Mesothelial cell of epicardium (in vitro differentiated cells): Measurements from ENCODE around the gene DPP7. TPM values are rescaled to one million over a fixed set of nuclear protein-coding genes. Genes with fewer than 3 reads are reported as not detected.

ENCODE experiments used
- DNase-seq, 2 experiments: peaks; one replicate each; pipeline ENCODE4 v3.0.0; 2021; ENCODE audit warnings: low spot score in 2 of 2; ENCODE audit not compliant: unreplicated experiment in 2 of 2
- H3K27ac Mint-ChIP-seq: 2 replicates; pipeline ENCODE4 v1.8.0; 2021; ENCODE audit warnings: mixed read lengths
- H3K27me3 Mint-ChIP-seq: 2 replicates; pipeline ENCODE4 v1.8.0; 2021; ENCODE audit warnings: low read depth, mixed read lengths
- H3K36me3 Mint-ChIP-seq: 2 replicates; pipeline ENCODE4 v1.8.0; 2021; ENCODE audit warnings: mixed read lengths
- H3K4me1 Mint-ChIP-seq: 2 replicates; pipeline ENCODE4 v1.8.0; 2021; ENCODE audit warnings: mixed read lengths
- H3K4me3 Mint-ChIP-seq: 2 replicates; pipeline ENCODE4 v1.8.0; 2021; ENCODE audit warnings: mild to moderate bottlenecking, moderate library complexity, mixed read lengths
- H3K9me3 Mint-ChIP-seq: 2 replicates; pipeline ENCODE4 v1.8.0; 2021; ENCODE audit warnings: mixed read lengths
- CTCF ChIP-seq: fragments of 200-600 bp; sonication (generic); IDR thresholded peaks from one replicate; pipeline ENCODE4 v1.5.0; 2021; ENCODE audit warnings: antibody characterized with exemption; ENCODE audit not compliant: unreplicated experiment
- total RNA-seq: library from RNA; stranded (reverse); gene quantifications from 3 replicates; pipeline ENCODE4 v1.2.1, GENCODE V29; 2021

DPP7 gene
- 149 to 159 TPM (median 157 TPM) in 3 replicates for total RNA-seq

DNA sequence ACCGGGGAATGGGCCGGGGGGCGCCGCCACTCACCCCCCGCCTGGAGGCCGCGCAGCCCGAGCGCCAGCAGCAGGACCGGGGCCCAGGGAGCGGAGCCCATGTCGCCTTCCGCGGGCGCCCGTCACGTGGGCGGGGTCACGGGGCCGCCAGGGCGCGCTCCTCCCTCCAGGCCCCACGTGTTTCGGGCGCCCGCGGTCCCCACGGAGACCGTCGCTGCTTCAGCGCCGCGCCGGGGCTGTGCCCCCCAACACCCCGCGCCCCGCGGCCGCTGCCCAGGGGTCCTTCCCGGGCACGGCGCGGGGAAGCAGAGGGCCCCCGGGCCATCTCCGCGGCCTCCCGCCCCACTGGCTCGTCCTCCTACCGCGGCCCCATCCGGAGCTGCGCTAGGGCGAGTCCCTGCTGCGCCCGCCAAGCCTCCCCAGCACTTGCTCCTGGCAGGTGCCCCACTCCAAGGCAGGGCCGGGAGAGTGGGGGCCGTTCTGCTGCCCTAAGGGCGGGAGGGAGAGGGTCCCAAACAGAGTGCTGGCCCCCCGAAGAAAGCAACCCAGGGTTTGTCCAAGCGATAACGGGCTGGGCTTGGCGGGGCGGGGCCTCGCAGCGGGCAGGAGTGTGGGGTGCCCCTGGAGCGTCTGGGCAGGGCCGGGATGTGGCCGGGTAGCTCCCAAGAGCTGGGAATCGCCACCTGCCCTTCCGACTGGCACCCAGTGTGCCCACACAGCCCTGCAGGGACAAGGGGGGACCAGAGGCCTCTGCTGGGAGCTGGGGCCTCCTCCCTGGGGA, at the start of gene DPP7:
Gene DPP7 (minus strand): TSS at position 121 of the 781 bp plus-strand sequence. CDS start 20 bp downstream, at position 101.
- H3K4me3 Mint-ChIP-seq = peak within 1 kb of the TSS; percentile 58

GRCh38 chr9:137163805-137164204, 49.3 kb upstream of the DPP7 start:
- H3K4me1 Mint-ChIP-seq = peaks cover 5% of the 10 kb centered on the region
- H3K27ac Mint-ChIP-seq = no peak overlapping the region
- no peaks in the 10 kb centered on the region for H3K9me3 Mint-ChIP-seq
- H3K27me3 Mint-ChIP-seq = peaks cover 86% of the 10 kb centered on the region
- no peak for TF ChIP-seq CTCF
- DNase-seq = no peak
- no peaks in the 10 kb centered on the region for H3K36me3 Mint-ChIP-seq
- no peak overlapping the region for H3K4me3 Mint-ChIP-seq

More for the DNA sequence above, at the start of gene DPP7:
- TF ChIP-seq CTCF = no peak
- DNase-seq = peak; percentile 26 to 54
- Mint-ChIP-seq H3K27ac (no peak within 1 kb of the TSS), H3K27me3 (no peaks in the 10 kb centered on the region), H3K9me3 (no peaks in the 10 kb centered on the region), H3K36me3 (peaks cover 3% of the 10 kb centered on the region), H3K4me1 (peaks cover 14% of the 10 kb centered on the region)

DNA sequence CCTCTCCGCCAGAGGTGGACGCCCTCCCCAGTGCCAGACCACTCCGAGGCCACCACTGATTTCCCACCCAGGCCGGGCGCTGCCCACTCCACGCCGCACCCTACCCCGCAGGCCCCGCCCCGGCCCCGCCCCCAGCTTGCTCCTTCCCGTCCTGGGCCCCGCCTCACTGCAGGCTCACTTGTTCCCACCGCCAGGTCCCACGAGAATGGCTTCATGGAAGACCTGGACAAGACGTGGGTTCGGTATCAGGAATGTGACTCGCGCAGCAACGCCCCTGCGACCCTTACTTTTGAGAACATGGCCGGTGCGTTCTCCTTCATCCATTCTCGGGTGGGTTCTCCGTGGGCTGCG, 48.8 kb upstream of the DPP7 start:
- H3K27me3 Mint-ChIP-seq = peaks cover 88% of the 10 kb centered on the region
- no peak for DNase-seq
- H3K4me3 Mint-ChIP-seq = peak overlapping the region; percentile 52
- H3K4me1 Mint-ChIP-seq = peaks cover 5% of the 10 kb centered on the region
- TF ChIP-seq CTCF = no peak
- no peak overlapping the region for H3K27ac Mint-ChIP-seq
- no peaks in the 10 kb centered on the region for H3K9me3 Mint-ChIP-seq
- no peaks in the 10 kb centered on the region for H3K36me3 Mint-ChIP-seq

DNA sequence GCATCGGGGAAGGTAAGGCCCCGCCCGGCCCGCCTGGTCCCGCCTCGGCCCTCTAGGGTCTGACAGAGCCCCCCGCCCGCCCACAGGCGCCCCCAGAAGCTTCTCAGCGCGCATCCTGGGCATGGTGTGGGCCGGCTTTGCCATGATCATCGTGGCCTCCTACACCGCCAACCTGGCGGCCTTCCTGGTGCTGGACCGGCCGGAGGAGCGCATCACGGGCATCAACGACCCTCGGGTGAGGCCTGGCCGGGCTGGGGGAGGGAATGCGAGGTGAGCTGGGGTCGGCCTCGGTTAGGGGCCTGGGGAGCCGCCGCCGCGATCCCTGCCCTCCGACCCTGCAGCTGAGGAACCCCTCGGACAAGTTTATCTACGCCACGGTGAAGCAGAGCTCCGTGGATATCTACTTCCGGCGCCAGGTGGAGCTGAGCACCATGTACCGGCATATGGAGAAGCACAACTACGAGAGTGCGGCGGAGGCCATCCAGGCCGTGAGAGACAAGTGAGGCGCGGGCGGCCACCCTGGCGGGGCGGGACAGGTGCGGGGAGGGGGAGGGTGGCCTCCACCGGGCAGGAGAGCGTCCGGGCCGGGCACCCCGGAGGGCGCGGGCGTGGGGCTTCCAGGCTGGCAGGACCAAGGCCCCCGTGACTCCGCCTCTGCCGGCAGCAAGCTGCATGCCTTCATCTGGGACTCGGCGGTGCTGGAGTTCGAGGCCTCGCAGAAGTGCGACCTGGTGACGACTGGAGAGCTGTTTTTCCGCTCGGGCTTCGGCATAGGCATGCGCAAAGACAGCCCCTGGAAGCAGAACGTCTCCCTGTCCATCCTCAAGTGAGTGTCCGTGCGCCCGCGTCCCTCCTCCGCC, 48.2 kb upstream of the DPP7 start:
- no peak for TF ChIP-seq CTCF
- H3K27ac Mint-ChIP-seq = no peak overlapping the region
- H3K9me3 Mint-ChIP-seq = no peaks in the 10 kb centered on the region
- H3K4me3 Mint-ChIP-seq = peak overlapping the region; percentile 52
- peak in 1 of 2 experiments; percentile 53 for DNase-seq
- peaks cover 90% of the 10 kb centered on the region for H3K27me3 Mint-ChIP-seq
- no peaks in the 10 kb centered on the region for H3K36me3 Mint-ChIP-seq
- H3K4me1 Mint-ChIP-seq = peaks cover 5% of the 10 kb centered on the region

DNA sequence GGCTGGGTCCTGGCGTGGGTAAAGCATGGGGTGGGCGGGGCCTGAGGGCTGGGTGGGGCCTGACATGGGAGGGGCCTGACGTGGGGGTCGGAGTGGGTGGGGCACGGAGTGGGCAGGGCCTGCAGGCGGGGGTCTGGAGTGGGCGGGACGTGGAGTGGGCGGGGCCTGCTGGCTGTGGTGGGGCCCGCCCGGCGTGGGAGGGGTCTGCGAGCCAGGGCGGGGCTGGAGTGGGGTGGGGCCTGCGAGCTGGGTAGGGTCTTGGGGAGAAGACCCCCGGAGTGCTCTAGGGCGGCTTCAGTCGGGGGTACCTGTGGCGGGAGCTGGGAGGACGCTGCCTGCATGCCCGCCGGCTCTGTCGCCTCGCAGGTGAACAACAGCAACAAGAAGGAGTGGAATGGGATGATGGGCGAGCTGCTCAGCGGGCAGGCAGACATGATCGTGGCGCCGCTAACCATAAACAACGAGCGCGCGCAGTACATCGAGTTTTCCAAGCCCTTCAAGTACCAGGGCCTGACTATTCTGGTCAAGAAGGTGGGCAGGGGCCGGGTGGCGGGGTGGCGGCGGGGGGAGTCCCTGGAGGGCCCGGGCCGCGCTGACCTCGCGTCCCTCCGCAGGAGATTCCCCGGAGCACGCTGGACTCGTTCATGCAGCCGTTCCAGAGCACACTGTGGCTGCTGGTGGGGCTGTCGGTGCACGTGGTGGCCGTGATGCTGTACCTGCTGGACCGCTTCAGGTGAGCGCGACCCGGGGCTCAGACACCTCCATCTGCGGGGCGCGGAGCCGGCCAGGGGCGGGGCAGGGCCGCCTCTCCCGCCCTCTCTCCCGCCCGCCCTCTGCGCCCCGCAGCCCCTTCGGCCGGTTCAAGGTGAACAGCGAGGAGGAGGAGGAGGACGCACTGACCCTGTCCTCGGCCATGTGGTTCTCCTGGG, 47.3 kb upstream of the DPP7 start:
- Mint-ChIP-seq H3K27me3 (peaks cover 91% of the 10 kb centered on the region), H3K4me3 (peak overlapping the region; percentile 10), H3K4me1 (peaks cover 5% of the 10 kb centered on the region), H3K9me3 (no peaks in the 10 kb centered on the region), H3K27ac (no peak overlapping the region), H3K36me3 (no peaks in the 10 kb centered on the region)
- TF ChIP-seq CTCF = no peak
- no peak for DNase-seq
